ENCODE results near the gene SPOCK1.
"Not testable (repeated sequence)": the region's sequence is repeated elsewhere in the genome, so short reads cannot be mapped to it uniquely, and the experiment has no call there.

The SPOCK1 gene

GRCh38 chr5:137498736-137499505 is at the start of gene SPOCK1:
TSS of gene SPOCK1 (minus strand) at chr5:137499326.
- in situ Hi-C loops (cut with MboI; ENCODE audit: low sequenced_read_pairs), result no loop called here

- in situ Hi-C loops (cut with MboI; ENCODE audit: low sequenced_read_pairs), result no loop called here
Observed at GRCh38 chr5:137545956-137546355, 46.8 kb upstream of the SPOCK1 start.

DNA sequence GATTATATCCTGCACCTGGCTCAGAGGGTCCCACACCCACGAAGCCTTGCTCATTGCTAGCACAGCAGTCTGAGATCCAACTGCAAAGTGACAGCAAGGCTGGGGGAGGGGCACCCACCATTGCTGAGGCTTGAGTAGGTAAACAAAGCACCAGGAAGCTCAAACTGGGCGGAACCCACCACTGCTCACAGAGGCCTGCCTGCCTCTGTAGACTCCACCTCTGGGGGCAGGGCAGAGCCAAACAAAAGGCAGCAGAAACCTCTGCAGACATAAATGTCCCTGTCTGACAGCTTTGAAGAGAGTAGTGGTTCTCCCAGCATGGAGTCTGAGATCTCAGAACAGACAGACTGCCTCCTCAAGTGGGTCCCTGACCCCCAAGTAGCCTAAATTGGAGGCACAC is 36.3 kb upstream of the SPOCK1 start:
- in situ Hi-C loops (cut with MboI; ENCODE audit: low sequenced_read_pairs), result not testable (repeated sequence)

DNA sequence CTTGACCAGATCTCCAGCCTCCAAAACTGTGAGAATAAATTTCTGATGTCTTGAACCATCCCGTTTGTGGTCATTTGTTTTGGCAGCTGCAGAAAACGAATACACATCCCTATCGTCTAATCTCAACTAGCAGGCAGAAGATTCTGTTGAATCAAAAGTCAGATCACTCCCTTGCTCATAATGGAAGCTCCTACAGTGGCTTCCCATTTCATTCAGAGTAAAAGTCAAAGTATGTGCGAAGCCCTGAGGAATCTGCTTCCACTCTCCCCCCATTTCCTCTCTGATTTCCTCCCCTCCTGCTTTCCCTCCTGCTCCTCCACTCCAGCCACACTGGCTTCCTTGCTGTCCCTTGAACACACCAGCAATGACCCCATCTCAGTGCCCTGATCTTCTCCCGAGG is 34.8 kb upstream of the SPOCK1 start:
- in situ Hi-C loops (cut with MboI; ENCODE audit: low sequenced_read_pairs), result no loop called here

GRCh38 chr5:137531266-137531665 is 32.1 kb upstream of the SPOCK1 start:
- in situ Hi-C loops (cut with MboI; ENCODE audit: low sequenced_read_pairs), result no loop called here

DNA sequence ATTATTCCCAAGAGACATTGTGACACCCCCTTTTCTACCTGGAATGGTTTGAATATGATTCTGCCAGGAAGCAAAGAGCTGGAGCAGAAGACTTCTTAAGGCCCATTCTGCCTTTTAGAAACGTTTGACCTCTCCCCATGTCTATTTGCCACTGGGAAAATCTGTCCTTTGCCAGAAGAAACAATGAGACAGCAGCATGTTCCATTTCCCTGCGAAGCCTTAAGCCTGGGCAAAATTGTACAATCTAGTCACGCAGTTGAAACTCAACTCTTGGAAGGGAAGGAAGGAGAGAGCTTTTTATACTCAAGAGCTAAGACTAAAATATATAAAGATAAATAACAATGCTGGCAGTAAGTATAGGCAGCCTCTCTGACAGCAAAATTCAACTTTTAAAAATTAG is 22.1 kb upstream of the SPOCK1 start:
- in situ Hi-C loops (cut with MboI; ENCODE audit: low sequenced_read_pairs), result no loop called here

DNA sequence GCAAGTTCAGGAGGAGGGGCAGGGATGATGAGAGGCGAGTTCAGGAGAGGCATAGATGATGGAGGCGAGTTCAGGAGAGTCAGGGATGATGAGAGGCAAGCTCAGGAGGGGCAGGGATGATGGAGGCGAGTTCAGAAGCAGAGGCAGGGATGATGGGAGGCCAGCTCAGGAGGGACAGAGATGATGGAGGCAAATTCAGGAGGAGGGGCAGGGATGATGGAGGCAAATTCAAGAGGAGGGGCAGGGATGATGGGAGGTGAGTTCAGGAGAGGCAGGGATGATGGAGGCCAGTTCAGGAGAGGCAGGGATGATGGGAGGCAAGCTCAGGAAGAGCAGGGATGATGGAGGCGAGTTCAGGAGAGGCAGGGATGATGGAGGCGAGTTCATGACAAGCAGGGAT is 17.8 kb upstream of the SPOCK1 start:
- in situ Hi-C loops (cut with MboI; ENCODE audit: low sequenced_read_pairs), result no loop called here

- in situ Hi-C loops (cut with MboI; ENCODE audit: low sequenced_read_pairs), result no loop called here
Observed at GRCh38 chr5:137516251-137516797, 17.2 kb upstream of the SPOCK1 start.

DNA sequence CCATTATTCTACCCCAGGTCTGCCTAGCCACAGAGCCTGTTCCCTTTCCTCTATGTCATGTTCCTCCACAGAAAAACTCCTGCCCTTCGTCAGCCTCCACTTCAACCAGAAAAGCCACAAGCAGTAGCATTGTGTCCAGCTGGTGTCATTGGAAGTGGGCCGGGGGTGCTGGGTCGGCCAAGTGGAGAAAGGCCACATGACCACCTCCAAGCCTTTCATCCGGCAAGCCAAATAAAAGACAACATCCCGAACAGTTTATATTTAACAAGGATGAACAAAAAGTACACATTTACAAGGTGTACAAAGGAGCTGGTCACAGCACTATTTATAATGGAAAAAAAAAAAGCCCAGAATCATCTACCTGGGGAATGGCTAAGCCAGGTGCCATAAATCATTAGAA is 16.1 kb upstream of the SPOCK1 start:
- in situ Hi-C loops (cut with MboI; ENCODE audit: low sequenced_read_pairs), result no loop called here

DNA sequence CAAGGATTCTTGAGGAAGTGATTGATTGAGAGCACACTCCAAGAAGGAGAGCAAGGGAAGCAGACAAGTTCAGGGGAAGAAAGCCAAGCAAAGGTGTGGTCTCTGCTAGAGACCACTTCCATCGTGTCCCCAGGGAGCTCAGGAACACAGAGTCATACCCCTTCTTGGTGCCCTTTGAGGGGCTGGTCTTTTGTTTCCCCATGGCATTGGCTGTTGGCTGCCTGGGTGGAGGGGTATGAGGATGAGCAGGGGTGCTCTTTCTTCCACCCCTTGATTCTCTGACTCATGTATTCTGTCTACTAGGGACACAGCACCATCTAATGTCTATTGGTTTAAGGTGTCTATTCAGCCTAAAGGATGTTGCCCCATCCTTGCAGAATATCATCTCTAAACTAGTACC is 11.5 kb upstream of the SPOCK1 start:
- in situ Hi-C loops (cut with MboI; ENCODE audit: low sequenced_read_pairs), result no loop called here

DNA sequence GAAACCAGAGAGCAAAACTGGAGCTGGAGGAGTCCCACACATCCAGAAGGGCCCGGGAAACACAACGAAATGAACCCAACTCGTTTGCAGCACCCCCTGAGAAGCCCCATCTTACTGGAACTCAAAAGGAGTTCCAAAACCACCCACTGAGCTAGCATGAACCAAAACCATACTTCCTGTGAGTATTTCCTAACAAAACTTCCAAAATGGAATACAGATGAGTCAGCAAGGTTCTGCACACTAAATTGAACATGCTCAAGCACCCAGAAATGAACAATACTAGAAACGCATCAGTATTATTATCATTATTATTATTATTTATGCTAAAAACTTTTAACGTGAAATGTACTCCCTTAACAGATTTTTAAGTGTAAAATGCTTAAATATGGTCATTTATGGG is 8.0 kb upstream of the SPOCK1 start:
- in situ Hi-C loops (cut with MboI; ENCODE audit: low sequenced_read_pairs), result no loop called here

DNA sequence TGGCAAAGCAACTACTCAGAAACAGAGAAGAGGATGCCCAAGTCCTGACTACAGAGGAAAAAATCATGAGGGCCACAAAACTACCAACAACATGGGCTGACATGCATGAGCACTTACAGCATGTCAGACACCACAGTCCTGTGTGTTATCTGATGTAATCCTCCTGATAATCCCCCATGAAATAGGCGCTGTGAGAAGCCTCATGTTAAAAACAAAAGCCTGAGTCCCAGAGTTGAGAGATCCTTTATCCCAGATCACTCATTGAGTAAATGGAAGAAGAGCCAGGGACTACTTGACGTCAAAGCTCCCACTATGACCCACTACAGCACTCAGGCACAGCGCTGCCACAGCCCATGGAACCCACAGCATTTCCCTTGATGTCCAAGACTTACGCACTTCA is 7.2 kb upstream of the SPOCK1 start:
- in situ Hi-C loops (cut with MboI; ENCODE audit: low sequenced_read_pairs), result no loop called here

- in situ Hi-C loops (cut with MboI; ENCODE audit: low sequenced_read_pairs), result no loop called here
Observed at GRCh38 chr5:137504916-137505315, 5.8 kb upstream of the SPOCK1 start.

DNA sequence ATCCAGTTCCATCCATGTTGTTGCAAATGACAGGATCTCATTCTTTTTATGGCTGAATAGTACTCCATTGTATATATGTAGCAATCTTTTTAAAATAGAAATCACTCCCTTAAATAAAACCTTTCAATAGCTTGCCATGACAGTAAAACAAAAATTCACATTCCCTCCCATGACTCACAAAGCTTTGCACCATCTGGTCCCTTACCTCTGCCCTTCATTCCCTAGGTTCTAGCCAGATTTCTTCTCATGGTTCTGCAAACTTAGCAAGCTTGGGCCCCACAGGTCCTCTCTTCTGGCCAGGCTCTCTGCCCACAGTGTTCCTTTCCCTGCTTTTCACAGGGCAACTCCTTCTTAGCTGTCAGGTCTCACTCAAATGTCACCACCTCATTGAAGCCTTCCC is 4.3 kb upstream of the SPOCK1 start:
- in situ Hi-C loops (cut with MboI; ENCODE audit: low sequenced_read_pairs), result no loop called here

DNA sequence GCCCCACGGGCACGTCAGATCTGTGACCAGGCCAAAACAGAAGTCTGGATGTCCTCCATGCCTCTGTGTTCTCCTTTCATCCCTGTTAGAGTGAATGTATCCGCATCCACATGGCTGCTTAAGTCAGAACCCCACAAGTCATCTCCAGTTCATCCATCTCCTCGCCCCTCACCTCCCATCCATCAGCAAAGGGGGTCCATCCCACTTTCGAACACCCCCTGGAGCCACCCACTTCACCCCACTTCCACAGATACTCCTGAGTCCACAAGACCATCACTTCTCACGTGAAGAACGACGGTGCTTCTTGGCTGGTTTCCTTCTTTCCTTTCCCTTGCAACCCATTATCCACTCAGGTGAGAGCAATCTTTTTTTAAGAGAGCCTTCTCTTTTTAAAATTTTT is 3.5 kb upstream of the SPOCK1 start:
- in situ Hi-C loops (cut with MboI; ENCODE audit: low sequenced_read_pairs), result no loop called here

DNA sequence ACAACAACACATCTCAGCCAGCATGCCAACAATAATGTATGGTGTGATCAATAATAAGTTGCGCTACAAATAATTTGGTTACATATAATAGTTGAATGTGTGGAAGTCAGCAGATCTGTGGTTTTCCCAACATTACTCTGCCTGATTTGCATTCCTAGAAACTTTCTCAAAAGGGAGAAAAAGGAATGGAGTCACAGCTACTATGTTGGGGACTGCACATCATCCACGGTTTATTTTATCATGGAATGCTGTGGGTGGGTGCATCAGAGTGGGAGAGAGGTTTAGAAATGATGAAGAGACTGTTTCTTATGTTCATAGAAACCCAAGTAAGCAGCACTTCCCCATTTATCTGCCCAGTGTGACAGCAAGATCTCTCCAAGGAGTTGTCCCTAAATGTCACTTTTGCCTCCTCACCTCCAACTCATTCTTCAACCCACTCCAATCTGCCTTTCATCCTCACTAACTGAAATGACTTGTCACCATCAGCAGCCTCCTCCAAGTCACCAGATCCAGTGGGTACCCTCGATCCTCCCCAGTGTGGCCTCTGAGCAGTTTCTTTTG is 2.8 kb upstream of the SPOCK1 start:
- in situ Hi-C loops (cut with MboI; ENCODE audit: low sequenced_read_pairs), result no loop called here

- in situ Hi-C loops (cut with MboI; ENCODE audit: low sequenced_read_pairs), result no loop called here
Observed at GRCh38 chr5:137501226-137501625, 2.1 kb upstream of the SPOCK1 start.

DNA sequence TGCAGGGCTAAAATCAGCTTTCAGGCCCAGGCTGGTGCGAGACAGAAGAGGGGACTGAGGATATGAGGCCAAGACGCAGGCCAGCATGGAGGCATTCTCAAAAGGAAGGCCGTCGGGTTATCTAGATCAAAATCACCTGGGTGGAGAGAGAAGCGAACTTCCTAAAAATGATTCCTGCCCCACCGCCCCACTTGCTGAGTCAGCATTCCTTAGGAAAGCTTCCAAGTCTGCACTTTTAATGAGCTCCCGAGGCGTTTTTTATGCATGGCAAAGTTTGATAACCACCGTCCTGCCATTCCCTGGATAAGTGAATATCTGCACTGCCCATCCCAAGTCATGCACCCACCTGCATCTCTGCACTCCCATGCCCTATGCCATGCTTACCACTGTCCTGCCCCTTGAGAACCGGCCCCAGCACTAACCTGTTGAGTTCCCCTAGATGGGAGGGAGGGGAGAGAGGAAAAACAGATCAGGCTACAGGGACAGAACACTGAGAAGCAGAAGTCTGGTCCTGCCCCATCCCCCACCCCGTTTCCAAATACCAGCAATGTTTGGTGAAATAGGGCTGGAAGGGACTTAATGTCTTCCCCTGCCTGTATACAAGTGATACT is 1.6 kb upstream of the SPOCK1 start:
- in situ Hi-C loops (cut with MboI; ENCODE audit: low sequenced_read_pairs), result no loop called here

- in situ Hi-C loops (cut with MboI; ENCODE audit: low sequenced_read_pairs), result not testable (repeated sequence)
Observed at GRCh38 chr5:137499506-137499847, 351 bp upstream of the SPOCK1 start.

GRCh38 chr5:137498301-137498735 is 808 bp downstream of the SPOCK1 start:
- in situ Hi-C loops (cut with MboI; ENCODE audit: low sequenced_read_pairs), result no loop called here

DNA sequence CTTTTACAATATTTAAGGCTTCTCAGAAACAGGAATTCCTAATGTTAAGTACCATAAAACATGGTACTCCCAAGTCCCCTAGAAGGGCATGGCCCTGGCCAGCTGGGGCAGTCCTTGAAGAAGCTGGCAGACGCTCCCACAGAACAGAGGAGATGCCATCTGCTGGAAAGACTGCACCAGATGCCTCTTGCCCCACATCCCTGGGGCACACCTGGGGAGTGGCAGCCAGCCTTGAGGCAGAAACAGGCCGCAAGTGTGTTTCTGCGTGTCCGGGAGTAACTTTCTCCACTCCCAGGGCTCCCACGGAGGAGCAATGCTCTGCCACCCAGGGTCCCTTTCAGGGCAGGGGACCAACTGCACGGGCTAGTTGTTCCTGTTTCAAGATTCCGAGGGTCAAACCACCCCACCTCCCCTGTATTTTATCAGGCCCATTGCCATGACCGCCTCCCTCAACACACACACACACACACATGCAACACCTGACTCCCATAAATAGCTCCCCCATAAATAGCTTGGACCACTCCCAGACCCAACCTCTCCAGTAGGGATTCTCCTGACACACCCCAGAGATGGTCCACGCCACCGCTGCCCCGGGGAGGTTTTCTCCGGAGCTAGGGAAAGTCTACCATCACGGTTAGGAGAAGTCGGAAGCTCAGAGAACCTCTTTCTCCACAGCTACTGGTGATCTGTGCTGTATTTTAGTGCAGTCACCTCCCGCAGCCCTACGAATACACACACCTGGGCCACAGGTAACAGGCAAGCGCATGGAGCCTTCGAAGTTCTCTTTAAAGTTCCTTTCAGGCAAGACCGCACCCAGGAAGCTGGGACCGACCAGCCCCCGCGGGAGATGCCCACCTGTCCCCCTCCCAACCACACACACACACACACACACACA is 1.5 kb downstream of the SPOCK1 start:
- in situ Hi-C loops (cut with MboI; ENCODE audit: low sequenced_read_pairs), result no loop called here

Data from HL-60/S4 treated with retinoic acid at 250 ng/mL for 4 days and 3 days (cell line).